GM10266 (cell line): ENCODE data around the gene ACAP3.
A peak's percentile ranks its signal among the peaks of the same experiment; 100 is the strongest.

Source experiments
- DNase-seq: peaks from one replicate; pipeline ENCODE4 v3.0.0; 2012; ENCODE audit errors: extremely low spot score
- CTCF ChIP-seq: IDR thresholded peaks from 2 replicates; pipeline ENCODE4 v1.5.1; 2012; ENCODE audit warnings: mild to moderate bottlenecking, low read depth; ENCODE audit not compliant: control insufficient read depth, insufficient read depth; ENCODE audit errors: missing control alignments

The ACAP3 gene

DNA sequence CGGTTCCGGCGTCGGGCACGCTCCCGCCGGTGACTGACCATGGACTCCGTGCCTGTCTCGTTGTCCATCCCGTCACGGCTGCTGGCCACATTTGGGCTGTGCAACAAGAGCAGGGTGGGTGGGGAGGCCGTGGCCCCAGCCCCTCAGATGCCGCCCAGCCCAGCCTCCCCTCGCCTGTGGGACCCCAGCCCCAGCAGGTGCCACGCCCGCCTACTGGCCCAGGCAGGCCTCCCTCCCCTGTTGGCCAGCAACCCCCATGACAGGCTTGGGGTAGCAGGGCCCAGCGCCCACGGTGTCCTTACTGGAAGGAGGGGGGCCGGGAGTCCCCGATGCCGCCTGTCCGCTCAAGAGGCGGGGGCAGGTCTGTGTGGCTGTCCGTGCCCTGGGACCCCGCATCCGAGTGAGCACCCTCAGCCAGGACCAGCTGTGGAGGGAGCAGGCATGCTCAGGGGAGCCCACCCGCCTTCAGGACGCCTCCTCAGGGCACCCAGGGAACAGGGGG lies 34.4 kb upstream of the ACAP3 start:
- TF ChIP-seq CTCF, result no peak

DNA sequence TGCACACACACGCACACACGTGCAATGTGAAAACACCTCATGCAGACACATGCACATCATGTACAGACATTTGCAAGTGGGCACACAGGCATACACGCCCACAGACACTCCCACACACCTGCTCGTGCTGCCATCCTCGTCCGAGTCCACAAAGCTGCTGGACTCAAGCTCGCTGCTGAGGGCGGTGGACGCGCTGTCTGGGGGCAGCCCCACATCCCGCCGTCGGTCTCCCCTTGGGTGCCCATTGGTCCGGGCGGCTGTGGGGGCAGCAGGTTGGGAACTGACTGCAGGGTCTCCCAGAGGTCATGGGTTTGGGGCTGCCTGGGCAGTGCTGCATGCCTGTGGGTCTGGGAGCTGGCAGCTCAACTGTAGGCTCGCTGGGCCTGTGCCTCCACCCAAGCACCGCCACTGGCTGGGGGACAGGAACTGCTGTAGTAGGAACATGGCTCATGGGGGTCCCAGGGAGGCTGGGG lies 33.9 kb upstream of the ACAP3 start:
- DNase-seq, result no peak
- no peak for TF ChIP-seq CTCF

More for the DNA sequence above, 34.4 kb upstream of the ACAP3 start:
- no peak for DNase-seq

- no peak for DNase-seq
- TF ChIP-seq CTCF, result no peak
Observed at GRCh38 chr1:1340791-1341548, 33.2 kb upstream of the ACAP3 start.

- TF ChIP-seq CTCF, result no peak
- no peak for DNase-seq
Observed at GRCh38 chr1:1340185-1340584, 32.5 kb upstream of the ACAP3 start.

DNA sequence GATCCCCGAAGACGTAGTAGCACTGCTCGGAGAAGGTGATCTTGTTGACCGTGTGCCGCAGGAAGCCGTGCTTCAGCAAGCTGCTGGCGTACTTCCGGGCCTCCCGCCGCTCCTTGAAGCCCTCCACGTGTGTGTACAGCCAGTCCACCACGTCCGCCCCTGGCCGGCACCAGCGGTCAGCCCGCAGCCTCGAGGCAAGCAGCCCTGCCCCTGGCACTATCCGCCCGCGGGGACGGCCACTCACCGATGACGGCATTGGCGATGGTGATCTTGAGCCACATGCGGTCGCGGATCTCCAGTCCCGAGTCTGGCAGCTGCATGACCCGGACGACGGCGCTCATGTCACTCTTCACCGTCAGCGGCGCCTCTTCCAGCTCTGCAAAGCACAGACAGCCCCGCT lies 30.5 kb upstream of the ACAP3 start:
- no peak for DNase-seq
- TF ChIP-seq CTCF, result no peak

DNA sequence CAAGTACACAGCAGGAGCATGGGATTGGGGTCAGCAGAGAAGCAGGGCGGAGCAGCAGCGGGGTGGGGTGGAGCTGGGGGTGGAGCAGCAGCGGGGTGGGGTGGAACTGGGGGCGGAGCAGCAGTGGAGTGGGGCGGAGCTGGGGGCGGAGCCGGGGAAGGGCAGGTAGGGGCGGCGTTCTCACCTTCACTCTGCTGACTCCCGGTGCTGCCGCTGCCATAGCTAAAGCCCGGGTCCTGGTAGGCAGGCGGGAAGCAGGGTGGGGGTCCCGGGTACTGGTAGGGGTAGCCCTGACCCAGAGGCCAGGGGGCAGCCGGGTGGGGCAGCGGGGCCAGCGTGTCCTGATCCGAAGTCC lies 30.0 kb upstream of the ACAP3 start:
- no peak for TF ChIP-seq CTCF
- DNase-seq, result peak; percentile 87
